OCI-LY1 (cell line): ENCODE measurements around the gene CLEC1A.

Experiments used
- EZH2 ChIP-seq: fragments of 200-600 bp; sonication (generic), shearing (Covaris generic); IDR thresholded peaks from 2 replicates; pipeline ENCODE4 v1.8.0; 2017; ENCODE audit warnings: borderline replicate concordance, mixed run types, mild to moderate bottlenecking, antibody characterized with exemption, low read length, moderate library complexity, mixed read lengths
- TF ChIP-seq, protein P1 (sequence below): fragments of 200-600 bp; sonication (generic), shearing (Covaris generic); IDR thresholded peaks from 2 replicates; pipeline ENCODE4 v1.5.1; 2017; ENCODE audit warnings: mild to moderate bottlenecking, antibody characterized with exemption, low read length, moderate library complexity, mixed read lengths

DNA sequence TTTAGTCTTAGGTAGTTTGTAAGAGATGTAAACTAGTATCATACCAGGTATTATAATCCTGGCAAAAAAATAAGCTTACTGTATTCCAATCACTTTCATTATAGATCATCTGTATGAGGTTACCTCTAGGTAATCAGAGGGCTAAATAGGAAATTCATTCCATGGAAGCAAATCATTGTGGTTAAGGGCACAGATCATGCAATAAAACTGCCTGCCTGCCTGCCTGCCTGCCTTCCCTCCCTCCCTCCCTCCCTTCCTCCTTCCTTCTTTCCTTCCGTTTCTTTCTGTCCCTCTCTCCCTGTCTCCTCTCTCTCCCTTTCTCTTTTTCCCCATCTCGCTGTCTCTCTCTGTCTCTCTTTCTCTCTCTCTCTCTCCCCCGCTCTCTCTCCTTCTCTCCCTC is 71.5 kb downstream of the CLEC1A start:
- no peak for TF ChIP-seq EZH2
- TF ChIP-seq, protein P1, sequence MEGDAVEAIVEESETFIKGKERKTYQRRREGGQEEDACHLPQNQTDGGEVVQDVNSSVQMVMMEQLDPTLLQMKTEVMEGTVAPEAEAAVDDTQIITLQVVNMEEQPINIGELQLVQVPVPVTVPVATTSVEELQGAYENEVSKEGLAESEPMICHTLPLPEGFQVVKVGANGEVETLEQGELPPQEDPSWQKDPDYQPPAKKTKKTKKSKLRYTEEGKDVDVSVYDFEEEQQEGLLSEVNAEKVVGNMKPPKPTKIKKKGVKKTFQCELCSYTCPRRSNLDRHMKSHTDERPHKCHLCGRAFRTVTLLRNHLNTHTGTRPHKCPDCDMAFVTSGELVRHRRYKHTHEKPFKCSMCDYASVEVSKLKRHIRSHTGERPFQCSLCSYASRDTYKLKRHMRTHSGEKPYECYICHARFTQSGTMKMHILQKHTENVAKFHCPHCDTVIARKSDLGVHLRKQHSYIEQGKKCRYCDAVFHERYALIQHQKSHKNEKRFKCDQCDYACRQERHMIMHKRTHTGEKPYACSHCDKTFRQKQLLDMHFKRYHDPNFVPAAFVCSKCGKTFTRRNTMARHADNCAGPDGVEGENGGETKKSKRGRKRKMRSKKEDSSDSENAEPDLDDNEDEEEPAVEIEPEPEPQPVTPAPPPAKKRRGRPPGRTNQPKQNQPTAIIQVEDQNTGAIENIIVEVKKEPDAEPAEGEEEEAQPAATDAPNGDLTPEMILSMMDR: no peak
